Osteoblast (primary cell): ENCODE results near the gene PHKA2. TPM values are rescaled to one million over a fixed set of nuclear protein-coding genes. Genes with fewer than 3 reads are reported as not detected.

Source experiments
- DNase-seq: peaks from one replicate; pipeline ENCODE4 v3.0.0; 2011; ENCODE audit warnings: low spot score, mixed read lengths; ENCODE audit not compliant: insufficient read length; ENCODE audit errors: missing footprints
- H2AFZ ChIP-seq: 2 replicates; pipeline ENCODE4 v1.6.0; 2011; ENCODE audit warnings: mild to moderate bottlenecking, low read length
- H3K27ac ChIP-seq: 2 replicates; pipeline ENCODE4 v1.5.1; 2011; ENCODE audit warnings: mild to moderate bottlenecking, low read depth, low read length, moderate library complexity
- H3K27me3 ChIP-seq: 2 replicates; pipeline ENCODE4 v1.6.0; 2012; ENCODE audit warnings: mild to moderate bottlenecking, control low read depth, inconsistent platforms, low read length, moderate library complexity; ENCODE audit not compliant: insufficient read depth
- H3K36me3 ChIP-seq: 2 replicates; pipeline ENCODE4 v1.5.1; 2011; ENCODE audit warnings: mild to moderate bottlenecking, low read length, control low read depth, moderate library complexity; ENCODE audit not compliant: insufficient read depth
- H3K4me1 ChIP-seq: 2 replicates; pipeline ENCODE4 v1.5.1; 2011; ENCODE audit warnings: mild to moderate bottlenecking, low read length, control low read depth, moderate library complexity; ENCODE audit not compliant: insufficient read depth
- H3K4me2 ChIP-seq: 2 replicates; pipeline ENCODE4 v1.6.0; 2011; ENCODE audit warnings: mild to moderate bottlenecking, low read length; ENCODE audit not compliant: insufficient read depth
- H3K4me3 ChIP-seq: fragments of 200-600 bp; sonication (generic); 3 replicates; pipeline ENCODE4 v1.5.1; 2012; ENCODE audit warnings: mild to moderate bottlenecking, low read length, inconsistent platforms; ENCODE audit not compliant: insufficient read depth
- H3K79me2 ChIP-seq: 2 replicates; pipeline ENCODE4 v1.6.0; 2012; ENCODE audit warnings: mild to moderate bottlenecking, low read length, control low read depth, inconsistent platforms; ENCODE audit not compliant: insufficient read depth
- H3K9me3 ChIP-seq: 2 replicates; pipeline ENCODE4 v1.5.1; 2011; ENCODE audit warnings: low read depth, low read length, control low read depth
- H4K20me1 ChIP-seq: 2 replicates; pipeline ENCODE4 v1.6.0; 2012; ENCODE audit warnings: mild to moderate bottlenecking, low read length, control low read depth; ENCODE audit not compliant: insufficient read depth
- CTCF ChIP-seq: IDR thresholded peaks from 2 replicates; pipeline ENCODE4 v1.5.1; 2011; ENCODE audit warnings: mild to moderate bottlenecking, low read depth, low read length, moderate library complexity; ENCODE audit errors: extremely low read depth
- total RNA-seq: library from RNA; depleted of rRNA; stranded (reverse); fragments of >200 nt; gene quantifications from 2 replicates; pipeline ENCODE4 v1.2.3, GENCODE V29; 2012

Gene PHKA2
- total RNA-seq, 1 donor: 13.8 TPM

GRCh38 chrX:18874560-18875255 lies 109.2 kb downstream of the PHKA2 start:
- no peaks in the 10 kb centered on the region for H3K4me1 ChIP-seq
- H3K9me3 ChIP-seq: no peaks in the 10 kb centered on the region
- H4K20me1 ChIP-seq: no peaks in the 10 kb centered on the region
- no peaks in the 10 kb centered on the region for H3K79me2 ChIP-seq
- no peak overlapping the region for H3K4me3 ChIP-seq
- no peaks in the 10 kb centered on the region for H3K27me3 ChIP-seq
- H3K36me3 ChIP-seq: no peaks in the 10 kb centered on the region
- TF ChIP-seq CTCF: no peak
- H3K27ac ChIP-seq: no peak overlapping the region
- H3K4me2 ChIP-seq: no peak overlapping the region
- no peak overlapping the region for H2AFZ ChIP-seq
- DNase-seq: no peak

- no peak for DNase-seq
- Histone ChIP-seq H3K9me3 (no peaks in the 10 kb centered on the region), H2AFZ (no peak overlapping the region), H4K20me1 (no peaks in the 10 kb centered on the region), H3K79me2 (no peaks in the 10 kb centered on the region), H3K4me2 (no peak overlapping the region), H3K4me3 (no peak overlapping the region), H3K27me3 (no peaks in the 10 kb centered on the region), H3K4me1 (no peaks in the 10 kb centered on the region), H3K36me3 (no peaks in the 10 kb centered on the region), H3K27ac (no peak overlapping the region)
- TF ChIP-seq CTCF: no peak
Observed at GRCh38 chrX:18873836-18874235, 110.1 kb downstream of the PHKA2 start.

- Histone ChIP-seq H3K9me3 (no peaks in the 10 kb centered on the region), H3K4me1 (no peaks in the 10 kb centered on the region), H3K36me3 (no peaks in the 10 kb centered on the region), H3K27ac (no peak overlapping the region), H4K20me1 (no peaks in the 10 kb centered on the region), H2AFZ (no peak overlapping the region), H3K27me3 (no peaks in the 10 kb centered on the region), H3K4me3 (no peak overlapping the region), H3K79me2 (no peaks in the 10 kb centered on the region), H3K4me2 (peak overlapping the region; percentile 57)
- DNase-seq: peak; percentile 92
- TF ChIP-seq CTCF: no peak
Observed at GRCh38 chrX:18873189-18873791, 110.6 kb downstream of the PHKA2 start.

GRCh38 chrX:18872621-18873020 lies 111.3 kb downstream of the PHKA2 start:
- Histone ChIP-seq H2AFZ (no peak overlapping the region), H3K27ac (no peak overlapping the region)

More at GRCh38 chrX:18872621-18873020, 111.3 kb downstream of the PHKA2 start:
- Histone ChIP-seq H3K79me2 (no peaks in the 10 kb centered on the region), H3K4me1 (no peaks in the 10 kb centered on the region), H3K27me3 (no peaks in the 10 kb centered on the region), H4K20me1 (no peaks in the 10 kb centered on the region), H3K36me3 (no peaks in the 10 kb centered on the region), H3K4me3 (no peak overlapping the region), H3K9me3 (no peaks in the 10 kb centered on the region), H3K4me2 (peak overlapping the region; percentile 57)
- no peak for TF ChIP-seq CTCF
- peak; percentile 65 for DNase-seq
